ENCODE data around the gene AMT. TPM values are rescaled to one million over a fixed set of nuclear protein-coding genes. Genes with fewer than 3 reads are reported as not detected.

Gene AMT
- total RNA-seq, 1 donor from 2014 or later = 4.8 TPM

DNA sequence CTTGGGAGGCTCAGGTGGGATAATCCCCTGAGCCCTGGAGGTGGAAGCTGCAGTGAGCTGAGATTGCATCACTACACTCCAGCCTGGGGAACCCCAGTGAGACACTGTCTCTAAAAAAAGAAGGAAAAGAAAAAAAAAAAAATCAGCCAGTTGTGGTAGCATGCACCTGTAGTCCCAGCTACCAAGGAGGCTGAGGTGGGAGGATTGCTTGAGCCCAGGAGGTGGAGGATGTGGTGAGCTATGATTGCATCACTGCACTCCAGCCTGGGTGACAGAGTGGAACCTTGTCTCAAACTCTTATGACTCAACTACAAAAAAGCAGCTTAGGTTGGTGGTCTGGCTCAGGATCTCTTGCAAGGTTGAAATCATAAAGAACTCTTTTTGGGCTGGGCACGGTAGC, 44.8 kb downstream of the AMT start:
- Mint-ChIP-seq H3K36me3 (ENCODE audit: low read depth) (peaks cover 17% of the 10 kb centered on the region), H3K27me3 (ENCODE audit: low read depth) (no peaks in the 10 kb centered on the region), H3K9me3 (ENCODE audit: low read depth) (no peaks in the 10 kb centered on the region), H3K27ac (ENCODE audit: unreplicated experiment) (peak overlapping the region; percentile 97), H3K4me3 (ENCODE audit: unreplicated experiment) (no peak overlapping the region), H3K4me1 (ENCODE audit: low read depth) (peaks cover 51% of the 10 kb centered on the region)
- no peak for DNase-seq (ENCODE audit: low spot score)
- TF ChIP-seq, protein P1, sequence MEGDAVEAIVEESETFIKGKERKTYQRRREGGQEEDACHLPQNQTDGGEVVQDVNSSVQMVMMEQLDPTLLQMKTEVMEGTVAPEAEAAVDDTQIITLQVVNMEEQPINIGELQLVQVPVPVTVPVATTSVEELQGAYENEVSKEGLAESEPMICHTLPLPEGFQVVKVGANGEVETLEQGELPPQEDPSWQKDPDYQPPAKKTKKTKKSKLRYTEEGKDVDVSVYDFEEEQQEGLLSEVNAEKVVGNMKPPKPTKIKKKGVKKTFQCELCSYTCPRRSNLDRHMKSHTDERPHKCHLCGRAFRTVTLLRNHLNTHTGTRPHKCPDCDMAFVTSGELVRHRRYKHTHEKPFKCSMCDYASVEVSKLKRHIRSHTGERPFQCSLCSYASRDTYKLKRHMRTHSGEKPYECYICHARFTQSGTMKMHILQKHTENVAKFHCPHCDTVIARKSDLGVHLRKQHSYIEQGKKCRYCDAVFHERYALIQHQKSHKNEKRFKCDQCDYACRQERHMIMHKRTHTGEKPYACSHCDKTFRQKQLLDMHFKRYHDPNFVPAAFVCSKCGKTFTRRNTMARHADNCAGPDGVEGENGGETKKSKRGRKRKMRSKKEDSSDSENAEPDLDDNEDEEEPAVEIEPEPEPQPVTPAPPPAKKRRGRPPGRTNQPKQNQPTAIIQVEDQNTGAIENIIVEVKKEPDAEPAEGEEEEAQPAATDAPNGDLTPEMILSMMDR (IDR thresholded peaks at IDR 0.05) = no peak

DNA sequence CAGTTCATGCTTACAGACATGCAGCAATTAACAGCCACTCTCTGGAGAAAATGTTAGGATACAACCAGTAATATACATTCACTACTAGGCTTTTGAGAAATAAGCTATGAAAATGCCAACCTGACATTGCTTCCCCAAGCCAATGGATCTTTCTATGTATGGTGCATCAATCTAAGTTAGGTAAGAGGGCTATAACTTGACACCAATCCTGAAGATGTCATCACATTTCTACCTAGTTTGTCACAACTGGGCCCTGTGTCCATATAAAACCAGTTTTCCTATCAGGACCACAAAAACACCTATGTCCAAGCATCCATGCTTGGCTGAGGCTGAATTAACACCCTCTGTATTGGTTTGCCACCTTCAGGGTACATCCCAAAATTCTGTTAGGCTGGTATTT, 50.3 kb downstream of the AMT start:
- H3K27me3 Mint-ChIP-seq (ENCODE audit: low read depth) = no peaks in the 10 kb centered on the region
- H3K27ac Mint-ChIP-seq (ENCODE audit: unreplicated experiment) = peak overlapping the region; percentile 68
- H3K36me3 Mint-ChIP-seq (ENCODE audit: low read depth) = peaks cover 32% of the 10 kb centered on the region
- no peak for DNase-seq (ENCODE audit: low spot score)
- no peaks in the 10 kb centered on the region for H3K9me3 Mint-ChIP-seq (ENCODE audit: low read depth)
- no peak overlapping the region for H3K4me3 Mint-ChIP-seq (ENCODE audit: unreplicated experiment)
- H3K4me1 Mint-ChIP-seq (ENCODE audit: low read depth) = peaks cover 20% of the 10 kb centered on the region
- TF ChIP-seq, protein P1 (IDR thresholded peaks at IDR 0.05) = no peak

DNA sequence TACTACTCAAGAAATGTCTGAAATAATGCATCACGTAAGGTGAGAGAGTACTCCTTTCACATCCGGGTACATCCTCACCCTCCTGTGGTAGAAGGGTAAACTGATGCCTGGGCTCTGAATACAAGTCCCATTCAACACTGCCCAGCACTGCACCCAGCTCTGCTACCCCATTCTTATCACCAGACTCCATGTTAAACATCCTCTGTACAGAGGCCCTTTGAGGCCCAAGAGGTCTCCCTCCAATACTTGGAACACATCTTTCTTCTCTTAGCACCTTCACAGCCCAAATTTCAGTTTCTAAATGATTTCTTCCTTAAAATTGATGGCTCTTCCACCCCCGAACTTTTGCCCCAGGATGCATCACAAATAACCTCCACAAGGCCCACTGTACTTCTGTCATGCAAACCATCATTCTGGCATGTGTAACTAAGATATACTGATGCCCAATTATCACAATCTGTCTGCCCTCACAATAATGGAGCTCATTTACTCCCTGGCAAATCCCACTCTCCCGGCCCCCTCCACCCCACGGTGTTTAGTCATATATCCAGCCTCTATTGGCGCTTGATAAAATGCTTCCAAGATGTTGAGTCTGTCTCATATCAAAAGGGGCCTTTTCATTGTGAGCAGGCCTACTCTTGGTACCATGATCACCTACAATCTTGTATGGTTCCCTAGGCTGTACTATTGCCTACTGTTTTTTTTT, 51.5 kb downstream of the AMT start:
- Mint-ChIP-seq H3K4me1 (ENCODE audit: low read depth) (peaks cover 17% of the 10 kb centered on the region), H3K4me3 (ENCODE audit: unreplicated experiment) (no peak overlapping the region), H3K27ac (ENCODE audit: unreplicated experiment) (no peak overlapping the region), H3K27me3 (ENCODE audit: low read depth) (no peaks in the 10 kb centered on the region), H3K36me3 (ENCODE audit: low read depth) (peaks cover 39% of the 10 kb centered on the region), H3K9me3 (ENCODE audit: low read depth) (no peaks in the 10 kb centered on the region)
- no peak for DNase-seq (ENCODE audit: low spot score)
- TF ChIP-seq, protein P1 (IDR thresholded peaks at IDR 0.05) = no peak

Other genes starting within 250 kb of the AMT start
- 4.6 to 7.3 TPM (median 6.9 TPM) in 3 replicates for gene C3orf62, start 145.2 kb downstream of the AMT start, total RNA-seq
- 31.6 to 41.0 TPM (median 31.9 TPM) in 3 replicates for gene USP4, start 82.4 kb downstream of the AMT start, total RNA-seq
- 87.9 to 92.6 TPM (median 91.3 TPM) in 3 replicates for gene GPX1, start 64.1 kb downstream of the AMT start, total RNA-seq
- gene RHOA, start 10.5 kb downstream of the AMT start, total RNA-seq = 625 to 643 TPM (median 626 TPM) in 3 replicates
- gene TCTA, start 10.1 kb downstream of the AMT start, total RNA-seq = 22.5 to 54.8 TPM (median 23.4 TPM) in 3 replicates
- 20.0 to 25.8 TPM (median 23.8 TPM) in 3 replicates for gene NICN1, start 6.9 kb upstream of the AMT start, total RNA-seq
- gene DAG1, start 47.8 kb upstream of the AMT start, total RNA-seq = 147 to 156 TPM (median 149 TPM) in 3 replicates
- gene BSN, start 132.0 kb upstream of the AMT start, total RNA-seq = 0.77 to 0.82 TPM (median 0.77 TPM) in 3 replicates